NK-92 (cell line): ENCODE results near the gene CAMSAP1.

Source experiments
- DNase-seq: peaks from one replicate; lab custom pipeline; 2025; ENCODE audit not compliant: unreplicated experiment; lab: John Stamatoyannopoulos, UW

Gene CAMSAP1

GRCh38 chr9:135794057-135794335, 113.3 kb downstream of the CAMSAP1 start:
- no peak for DNase-seq

GRCh38 chr9:135793221-135794056, 113.9 kb downstream of the CAMSAP1 start:
- no peak for DNase-seq

- DNase-seq: no peak
Observed at GRCh38 chr9:135792268-135793128, 114.8 kb downstream of the CAMSAP1 start.

- DNase-seq: no peak
Observed at GRCh38 chr9:135791431-135792267, 115.7 kb downstream of the CAMSAP1 start.

- no peak for DNase-seq
Observed at GRCh38 chr9:135790850-135791249, 116.5 kb downstream of the CAMSAP1 start.

- DNase-seq: no peak
Observed at GRCh38 chr9:135790356-135790755, 117.0 kb downstream of the CAMSAP1 start.

- no peak for DNase-seq
Observed at GRCh38 chr9:135789838-135790291, 117.5 kb downstream of the CAMSAP1 start.

- no peak for DNase-seq
Observed at GRCh38 chr9:135788576-135789300, 118.6 kb downstream of the CAMSAP1 start.

- DNase-seq: no peak
Observed at GRCh38 chr9:135787776-135788575, 119.4 kb downstream of the CAMSAP1 start.

GRCh38 chr9:135787317-135787716, 120.0 kb downstream of the CAMSAP1 start:
- DNase-seq: no peak

- no peak for DNase-seq
Observed at GRCh38 chr9:135786146-135786690, 121.1 kb downstream of the CAMSAP1 start.

GRCh38 chr9:135785013-135785575, 122.3 kb downstream of the CAMSAP1 start:
- DNase-seq: no peak

- no peak for DNase-seq
Observed at GRCh38 chr9:135783540-135784245, 123.7 kb downstream of the CAMSAP1 start.

GRCh38 chr9:135782946-135783345, 124.4 kb downstream of the CAMSAP1 start:
- no peak for DNase-seq

GRCh38 chr9:135780626-135781025, 126.7 kb downstream of the CAMSAP1 start:
- DNase-seq: no peak

GRCh38 chr9:135780086-135780485, 127.3 kb downstream of the CAMSAP1 start:
- no peak for DNase-seq

GRCh38 chr9:135779571-135779970, 127.8 kb downstream of the CAMSAP1 start:
- DNase-seq: no peak

GRCh38 chr9:135778421-135778820, 128.9 kb downstream of the CAMSAP1 start:
- DNase-seq: no peak
